SU-DHL-6 (cell line): ENCODE data around the gene CCDC85B.

ENCODE experiments used
- CTCF ChIP-seq: fragments of 200-600 bp; sonication (generic); IDR thresholded peaks from one replicate; pipeline ENCODE4 v1.5.1; 2017; ENCODE audit warnings: antibody characterized with exemption, mild to moderate bottlenecking, low read length, moderate library complexity; ENCODE audit not compliant: insufficient read depth, poor library complexity, severe bottlenecking
- EZH2phosphoT487 ChIP-seq: fragments of 200-600 bp; sonication (generic), shearing (Covaris generic); conservative IDR thresholded peaks from 2 replicates; pipeline ENCODE4 v1.6.1; 2018; ENCODE audit warnings: mild to moderate bottlenecking, antibody characterized with exemption, low read length, moderate library complexity, mixed read lengths

GRCh38 chr11:65844231-65844872 is 46.1 kb upstream of the CCDC85B start:
- TF ChIP-seq CTCF (no peak), EZH2phosphoT487 (no peak)
